ENCODE results near the gene AR.

AR gene

DNA sequence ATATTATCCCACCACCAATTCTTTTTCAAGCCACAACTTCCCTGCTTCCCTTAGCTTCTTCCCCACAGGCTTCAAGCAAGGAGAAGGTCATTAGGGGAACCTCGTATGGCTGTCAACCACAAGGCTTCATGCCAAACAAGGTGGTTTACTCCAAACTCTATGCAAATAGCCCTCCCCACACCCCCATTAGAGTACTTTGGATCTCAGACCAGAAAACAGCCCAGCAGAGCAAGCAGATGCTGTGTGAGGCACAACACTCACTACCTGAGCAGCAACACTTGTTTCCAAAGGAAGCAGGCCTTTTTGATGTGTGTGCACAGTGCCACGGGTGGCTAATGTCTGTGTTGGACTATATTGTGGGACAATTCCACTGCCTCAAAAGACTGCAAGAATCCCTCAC, 189.0 kb downstream of the AR start:
- DNase-seq, result no peak

- DNase-seq, result no peak
Observed at GRCh38 chrX:67734111-67734753, 190.4 kb downstream of the AR start.

DNA sequence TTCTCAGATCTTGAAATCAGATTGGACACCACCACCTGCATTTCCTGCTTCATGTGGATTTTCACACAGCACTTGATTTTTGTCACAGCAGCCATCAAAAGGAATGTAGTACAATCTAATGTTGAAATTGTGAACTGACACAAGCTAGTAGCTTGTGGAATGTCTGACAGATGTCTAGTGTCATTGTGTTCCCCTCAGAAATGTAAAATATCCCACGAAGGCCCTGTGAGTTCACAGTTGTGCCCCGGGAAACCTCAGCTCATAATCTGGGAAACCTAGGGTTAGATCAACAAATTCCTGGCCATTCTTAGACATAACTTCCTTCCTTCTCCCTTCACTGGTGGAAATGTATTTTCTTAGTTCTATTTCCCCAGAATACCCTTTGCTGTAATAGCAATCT, 205.7 kb downstream of the AR start:
- DNase-seq, result no peak

DNA sequence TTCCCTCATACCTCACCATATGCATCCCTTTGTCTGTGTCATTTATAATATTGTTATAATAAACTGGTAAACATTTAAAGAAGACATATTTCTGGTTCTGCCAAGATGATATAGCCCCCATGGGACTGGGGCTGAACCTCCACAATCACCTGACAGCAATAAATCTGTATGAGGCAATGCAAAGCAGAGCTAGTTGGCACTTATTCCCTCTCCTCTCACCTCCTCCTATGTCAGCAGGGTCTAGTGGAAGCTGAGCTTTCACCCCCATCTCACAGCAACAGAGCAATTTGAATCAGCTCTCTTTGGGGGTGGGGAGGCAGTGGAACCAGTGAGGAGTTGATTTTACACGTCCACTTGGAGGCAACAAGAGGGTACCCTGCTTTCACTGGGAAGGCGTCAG, 206.9 kb downstream of the AR start:
- DNase-seq, result no peak

DNA sequence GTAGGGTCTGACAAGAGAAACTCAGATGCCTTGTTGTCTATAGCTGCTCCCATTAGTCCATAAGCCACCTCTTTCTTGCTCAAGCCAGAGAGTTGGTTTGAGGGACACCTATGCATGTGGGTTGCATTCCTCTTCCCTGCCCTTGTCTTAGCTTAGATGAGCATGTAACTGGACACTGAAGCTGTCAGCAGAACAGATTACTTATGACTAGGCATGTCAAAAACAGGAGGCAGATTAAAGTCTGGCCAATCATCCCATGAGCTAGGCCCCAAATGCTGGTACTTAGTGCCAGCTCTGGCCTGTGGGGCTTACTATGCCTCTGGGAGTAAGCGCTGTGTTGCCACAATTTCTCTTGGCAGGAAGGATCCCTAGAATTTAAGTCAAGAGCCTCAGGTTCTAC, 215.2 kb downstream of the AR start:
- no peak for DNase-seq

GRCh38 chrX:67777148-67777547, 233.3 kb downstream of the AR start:
- no peak for DNase-seq

- no peak for DNase-seq
Observed at GRCh38 chrX:67779099-67779498, 235.3 kb downstream of the AR start.
